ENCODE data around the gene KCTD21.

GRCh38 chr11:78150346-78150745, 38.1 kb downstream of the KCTD21 start:
- TF ChIP-seq CTCF (IDR thresholded peaks at IDR 0.05 in 4 of 5, conservative IDR thresholded peaks at IDR 0.05 in 1 of 5) (no peak), POLR2A (IDR thresholded peaks at IDR 0.05) (no peak)
